Measurements from ENCODE around the gene RAB10. TPM values are rescaled to one million over a fixed set of nuclear protein-coding genes. Genes with fewer than 3 reads are reported as not detected.

RAB10 gene
- total and polyA plus RNA-seq, 9 of the 15 experiments (the other 6 are each of a cell fraction or from before 2014, with no cell fraction given), result 25.1 to 214 (median 157) TPM

GRCh38 chr2:26061539-26061938 is 27.7 kb downstream of the RAB10 start (continued):
- TF ChIP-seq, protein P1, sequence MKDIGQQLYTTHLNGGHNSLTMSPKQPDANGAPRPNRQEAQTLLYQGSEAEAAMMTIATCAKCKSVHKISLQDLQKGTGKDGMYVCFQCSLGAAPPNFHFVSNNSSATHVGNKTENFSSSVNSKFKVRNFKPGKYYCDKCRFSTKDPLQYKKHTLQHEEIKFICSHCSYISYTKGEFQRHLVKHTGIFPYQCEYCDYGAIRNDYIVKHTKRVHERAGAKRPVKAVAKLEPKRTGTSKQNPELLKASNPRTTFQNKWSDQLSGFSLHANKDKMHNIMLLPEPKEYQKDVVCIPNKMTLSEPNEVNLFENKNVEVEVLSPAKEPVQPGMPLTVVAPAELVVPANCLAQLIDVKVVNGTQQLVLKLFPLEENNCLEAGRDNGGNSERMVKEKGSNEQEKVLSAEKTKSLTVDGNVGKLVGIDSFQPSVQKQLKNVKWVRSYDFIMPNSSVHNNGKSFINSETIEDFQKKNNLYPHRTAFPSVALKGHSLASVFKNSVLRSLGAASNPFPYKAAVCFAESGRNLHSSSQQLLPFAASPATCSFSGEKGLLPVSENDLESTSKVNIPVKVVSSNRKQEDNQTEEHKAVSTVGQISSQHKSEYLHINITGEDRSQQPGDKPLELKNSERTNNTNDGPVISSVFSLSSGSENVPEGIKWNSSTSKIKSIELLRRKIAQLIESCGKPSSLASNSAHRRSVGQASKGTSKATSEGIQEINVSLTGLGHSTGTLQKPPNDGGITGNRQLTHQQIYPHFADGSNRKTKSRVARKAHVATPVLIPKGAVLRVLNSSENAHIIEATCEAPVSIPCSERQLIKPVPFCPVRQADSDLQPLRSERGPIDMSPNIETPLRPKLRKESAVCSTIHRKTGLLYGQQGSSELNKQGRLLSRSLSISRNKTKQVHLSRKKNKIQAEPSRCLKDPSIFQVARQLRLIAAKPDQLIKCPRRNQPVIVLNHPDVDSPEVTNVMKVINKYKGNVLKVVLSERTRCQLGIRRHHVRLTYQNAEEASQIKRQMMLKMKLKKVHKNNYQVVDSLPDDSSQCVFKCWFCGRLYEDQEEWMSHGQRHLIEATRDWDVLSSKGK (CRISPR knock-in tag; IDR thresholded peaks at IDR 0.05), result no peak
- no peak for TF ChIP-seq POLR2H (tag; IDR thresholded peaks at IDR 0.05; ENCODE audit: low read depth)
- TF ChIP-seq ZNF408 (CRISPR knock-in tag; IDR thresholded peaks at IDR 0.05; ENCODE audit: low read depth), result no peak
- TF ChIP-seq GABPA (tag; conservative IDR thresholded peaks at IDR 0.05; ENCODE audit: low read depth), result no peak
- no peak for TF ChIP-seq ZBTB40 (IDR thresholded peaks at IDR 0.05)
- no peak for TF ChIP-seq ZBTB40 (CRISPR knock-in tag; IDR thresholded peaks at IDR 0.05)
- TF ChIP-seq ZBTB12 (CRISPR knock-in tag; IDR thresholded peaks at IDR 0.05), result no peak
- no peak for TF ChIP-seq DNMT1 (IDR thresholded peaks at IDR 0.05)
- TF ChIP-seq TAF7 (tag; IDR thresholded peaks at IDR 0.05), result no peak
- TF ChIP-seq KLF16 (IDR thresholded peaks at IDR 0.05), result no peak
- TF ChIP-seq SLC30A9 (CRISPR knock-in tag; IDR thresholded peaks at IDR 0.05), result no peak
- no peak for TF ChIP-seq LEF1 (IDR thresholded peaks at IDR 0.05)
- TF ChIP-seq TRIM28 (IDR thresholded peaks at IDR 0.05), result no peak
- TF ChIP-seq ZNF431 (CRISPR knock-in tag; IDR thresholded peaks at IDR 0.05), result no peak
- no peak for TF ChIP-seq TCF7L2 (IDR thresholded peaks at IDR 0.05; ENCODE audit: low read depth, low read length)
- peak; percentile 68 to 71 for TF ChIP-seq KDM1A (IDR thresholded peaks at IDR 0.05)
